AG04449 (cell line): ENCODE measurements around the gene ANGEL2.

ENCODE experiments used
- CTCF ChIA-PET: fragments of 350-600 bp; formaldehyde crosslinking; extraction: SDS; loops from one replicate; lab custom pipeline; 2021; ENCODE audit warnings: antibody characterized with exemption; lab: Yijun Ruan, JAX
- POLR2A ChIA-PET: fragments of 400-600, 350-600 bp; formaldehyde crosslinking; extraction: SDS; loops from one replicate; lab custom pipeline; 2020; ENCODE audit warnings: antibody characterized with exemption, inconsistent platforms; lab: Yijun Ruan, JAX
- DNase-seq: peaks from one replicate; pipeline ENCODE4 v3.0.0-alpha.2; 2010; ENCODE audit warnings: low read depth, low spot score
- H3K4me3 ChIP-seq: 2 replicates; pipeline ENCODE4 v1.5.1; 2011; ENCODE audit warnings: low read depth, mild to moderate bottlenecking, control low read depth, low read length
- CTCF ChIP-seq: IDR thresholded peaks from one replicate; pipeline ENCODE4 v1.5.1; 2011; ENCODE audit warnings: mild to moderate bottlenecking, moderate library complexity, low read length, control low read depth, inconsistent platforms; ENCODE audit not compliant: insufficient read depth; ENCODE audit errors: missing control alignments

The ANGEL2 gene

GRCh38 chr1:212973899-212974298, 41.8 kb downstream of the ANGEL2 start:
- DNase-seq: no peak
- POLR2A ChIA-PET: no interaction called here
- CTCF ChIA-PET: no interaction called here
- TF ChIP-seq CTCF: no peak
- H3K4me3 ChIP-seq: no peak overlapping the region

DNA sequence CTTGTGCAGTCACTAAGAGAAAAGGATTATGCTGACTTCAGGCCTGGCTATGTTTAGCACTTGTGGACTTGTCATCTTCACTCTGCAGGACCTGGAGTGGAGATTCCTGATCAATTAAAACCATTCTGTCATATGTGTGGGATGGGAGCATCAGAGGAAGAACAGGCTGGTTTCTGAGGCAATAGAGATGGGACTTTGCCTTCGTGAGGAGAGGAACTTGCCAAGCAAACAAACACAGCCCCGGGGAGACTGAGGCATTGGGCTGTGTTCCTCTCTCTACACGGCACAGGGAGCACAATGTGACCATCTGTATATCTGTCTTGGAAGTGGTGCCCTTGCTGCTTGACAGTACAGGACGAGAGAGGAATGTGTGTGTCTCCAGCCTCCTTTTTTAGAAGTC, 42.2 kb downstream of the ANGEL2 start:
- no peak for TF ChIP-seq CTCF
- CTCF ChIA-PET: no interaction called here
- no peak for DNase-seq
- no peak overlapping the region for H3K4me3 ChIP-seq
- POLR2A ChIA-PET: no interaction called here

- no peak overlapping the region for H3K4me3 ChIP-seq
- POLR2A ChIA-PET: no interaction called here
- no peak for DNase-seq
- CTCF ChIA-PET: interaction anchor here (0.8 kb wide), 1 partner anchor 24 kb away, joined by 3 read pairs; no protein-coding TSS in a partner anchor
- no peak for TF ChIP-seq CTCF
These were observed 44.4 kb downstream of the ANGEL2 start for GRCh38 chr1:212971312-212971711.

GRCh38 chr1:212970085-212970484, 45.6 kb downstream of the ANGEL2 start:
- no peak for DNase-seq
- no peak for TF ChIP-seq CTCF
- POLR2A ChIA-PET: no interaction called here
- CTCF ChIA-PET: no interaction called here
- H3K4me3 ChIP-seq: no peak overlapping the region

GRCh38 chr1:212968368-212968863, 47.3 kb downstream of the ANGEL2 start:
- no peak overlapping the region for H3K4me3 ChIP-seq
- DNase-seq: no peak
- ChIA-PET CTCF (interaction anchor here (0.6 to 4.0 kb wide), 21 partner anchors 7 to 199 kb away, joined by 3 to 32 read pairs (median 5); partner anchors contain the start of gene VASH2), POLR2A (no interaction called here)
- TF ChIP-seq CTCF: no peak

- peak; percentile 33 for DNase-seq
- ChIA-PET POLR2A (no interaction called here), CTCF (interaction anchor here (0.6 to 4.0 kb wide), 22 partner anchors 8 to 199 kb away, joined by 3 to 32 read pairs (median 5); partner anchors contain the start of gene VASH2)
- peak; percentile 72 for TF ChIP-seq CTCF
- no peak overlapping the region for H3K4me3 ChIP-seq
These were observed 47.9 kb downstream of the ANGEL2 start for GRCh38 chr1:212967801-212968200.
